Mucosa of stomach (tissue), 1 donor: ENCODE results near the gene SDSL.

Experiments used
- H3K27me3 ChIP-seq: one replicate; pipeline ENCODE4 v1.7.0; 2013; ENCODE audit warnings: mild to moderate bottlenecking, low read length; ENCODE audit not compliant: control insufficient read depth, insufficient read depth
- H3K36me3 ChIP-seq: one replicate; pipeline ENCODE4 v1.7.0; 2013; ENCODE audit warnings: low read length; ENCODE audit not compliant: control insufficient read depth, insufficient read depth
- H3K4me1 ChIP-seq: one replicate; pipeline ENCODE4 v1.7.0; 2013; ENCODE audit warnings: mild to moderate bottlenecking, low read length; ENCODE audit not compliant: control insufficient read depth, insufficient read depth
- H3K4me3 ChIP-seq: one replicate; pipeline ENCODE4 v1.7.0; 2013; ENCODE audit warnings: low read length
- H3K9ac ChIP-seq: one replicate; pipeline ENCODE4 v1.7.0; 2013; ENCODE audit warnings: mild to moderate bottlenecking, low read length, moderate library complexity
- H3K9me3 ChIP-seq: one replicate; pipeline ENCODE4 v1.7.0; 2013; ENCODE audit warnings: mild to moderate bottlenecking, low read length, moderate library complexity; ENCODE audit not compliant: control insufficient read depth
- donor health status: Pancreatic carcinoma.

The SDSL gene

GRCh38 chr12:113388351-113388750 lies 33.8 kb upstream of the SDSL start:
- no peaks in the 10 kb centered on the region for H3K27me3 ChIP-seq
- no peak overlapping the region for H3K9ac ChIP-seq
- no peaks in the 10 kb centered on the region for H3K36me3 ChIP-seq
- H3K9me3 ChIP-seq = no peaks in the 10 kb centered on the region
- H3K4me1 ChIP-seq = no peaks in the 10 kb centered on the region
- H3K4me3 ChIP-seq = no peak overlapping the region

- H3K4me3 ChIP-seq = no peak overlapping the region
- no peaks in the 10 kb centered on the region for H3K27me3 ChIP-seq
- no peaks in the 10 kb centered on the region for H3K4me1 ChIP-seq
- no peak overlapping the region for H3K9ac ChIP-seq
- no peaks in the 10 kb centered on the region for H3K9me3 ChIP-seq
- no peaks in the 10 kb centered on the region for H3K36me3 ChIP-seq
Observed at GRCh38 chr12:113390064-113391043, 31.8 kb upstream of the SDSL start.

GRCh38 chr12:113391145-113391544 lies 31.0 kb upstream of the SDSL start:
- H3K4me1 ChIP-seq = no peaks in the 10 kb centered on the region
- H3K9me3 ChIP-seq = no peaks in the 10 kb centered on the region
- no peak overlapping the region for H3K9ac ChIP-seq
- H3K27me3 ChIP-seq = no peaks in the 10 kb centered on the region
- H3K4me3 ChIP-seq = no peak overlapping the region
- H3K36me3 ChIP-seq = no peaks in the 10 kb centered on the region

DNA sequence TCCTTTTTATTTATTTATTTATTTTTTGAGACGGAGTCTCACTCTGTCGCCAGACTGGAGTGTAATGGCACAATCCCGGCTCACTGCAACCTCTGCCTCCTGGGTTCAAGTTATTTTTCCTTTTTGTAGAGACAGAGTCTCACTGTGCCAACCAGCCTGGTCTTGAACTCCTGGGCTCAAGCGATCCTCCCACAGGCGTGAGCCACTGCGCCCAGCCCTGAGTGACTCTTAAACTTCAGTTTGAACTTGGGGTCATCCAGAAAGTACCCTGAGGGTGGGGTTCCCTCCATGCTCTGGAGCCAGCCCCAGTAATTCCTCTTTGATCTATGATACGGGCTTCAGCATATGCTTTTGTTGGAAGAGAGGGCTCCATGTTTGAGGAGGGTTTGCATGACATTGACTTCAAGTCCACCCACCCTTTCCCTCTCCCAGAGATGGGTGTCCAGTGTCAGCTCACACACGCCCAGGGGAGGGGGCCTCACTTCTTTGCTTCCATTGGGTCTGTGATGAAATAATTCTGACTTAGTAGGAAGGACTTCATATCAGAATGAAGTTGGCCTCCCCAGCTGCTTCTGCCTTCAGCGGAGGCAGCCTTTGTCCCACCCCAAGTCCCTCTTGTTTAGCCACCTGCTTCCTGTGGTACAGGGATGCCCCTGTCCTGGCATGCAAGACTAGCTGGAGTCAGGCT lies 30.4 kb upstream of the SDSL start:
- Histone ChIP-seq H3K36me3 (no peaks in the 10 kb centered on the region), H3K4me3 (no peak overlapping the region), H3K9ac (no peak overlapping the region), H3K27me3 (no peaks in the 10 kb centered on the region), H3K9me3 (no peaks in the 10 kb centered on the region), H3K4me1 (no peaks in the 10 kb centered on the region)

DNA sequence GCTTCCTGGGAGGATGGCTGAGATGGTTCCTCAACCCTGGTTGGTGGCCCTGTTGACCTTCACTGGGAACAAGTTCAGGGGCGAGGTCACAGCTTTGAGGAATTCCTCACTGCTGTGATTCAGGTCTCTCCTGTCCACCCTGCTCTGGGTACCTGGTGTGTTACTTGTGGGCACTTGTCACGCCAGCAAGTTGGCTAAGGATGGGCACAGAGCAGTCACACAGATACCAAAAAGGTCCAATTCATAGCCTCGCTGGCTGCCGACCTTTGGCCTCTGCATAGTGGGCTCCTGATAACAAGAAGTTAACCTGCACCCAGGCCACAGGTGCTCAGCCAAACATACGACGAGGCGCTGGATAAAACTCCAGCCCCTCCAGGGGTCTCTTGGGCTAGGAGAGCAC lies 29.7 kb upstream of the SDSL start:
- no peaks in the 10 kb centered on the region for H3K36me3 ChIP-seq
- peaks cover 2% of the 10 kb centered on the region for H3K27me3 ChIP-seq

GRCh38 chr12:113392988-113393579 lies 29.1 kb upstream of the SDSL start:
- H3K4me1 ChIP-seq = no peaks in the 10 kb centered on the region
- H3K9me3 ChIP-seq = no peaks in the 10 kb centered on the region
- peaks cover 2% of the 10 kb centered on the region for H3K27me3 ChIP-seq
- H3K4me3 ChIP-seq = no peak overlapping the region
- H3K36me3 ChIP-seq = no peaks in the 10 kb centered on the region
- no peak overlapping the region for H3K9ac ChIP-seq

More for the DNA sequence above, 29.7 kb upstream of the SDSL start:
- Histone ChIP-seq H3K4me3 (no peak overlapping the region), H3K9me3 (no peaks in the 10 kb centered on the region), H3K4me1 (no peaks in the 10 kb centered on the region), H3K9ac (no peak overlapping the region)

DNA sequence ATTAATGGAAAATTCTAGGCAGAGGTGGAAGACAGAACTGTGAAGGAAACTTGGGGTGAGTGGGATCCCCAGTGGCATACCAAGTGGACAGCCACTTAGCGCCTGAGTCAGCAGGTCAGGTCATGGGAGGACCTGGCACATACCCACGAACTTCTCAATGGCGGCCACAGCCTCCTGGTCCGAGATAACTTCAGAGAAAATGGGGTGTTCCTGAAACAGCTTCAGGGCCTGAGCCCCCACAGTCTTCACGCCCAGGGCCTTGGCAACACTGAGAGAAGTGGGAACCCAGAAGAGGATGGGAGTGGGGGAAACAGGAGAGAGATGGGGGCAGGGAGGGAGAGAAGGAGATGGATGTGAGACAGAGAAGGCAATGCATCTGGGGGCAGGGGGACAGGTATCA lies 28.4 kb upstream of the SDSL start:
- Histone ChIP-seq H3K4me1 (no peaks in the 10 kb centered on the region), H3K9ac (no peak overlapping the region), H3K4me3 (no peak overlapping the region), H3K27me3 (peaks cover 2% of the 10 kb centered on the region), H3K9me3 (no peaks in the 10 kb centered on the region), H3K36me3 (no peaks in the 10 kb centered on the region)

DNA sequence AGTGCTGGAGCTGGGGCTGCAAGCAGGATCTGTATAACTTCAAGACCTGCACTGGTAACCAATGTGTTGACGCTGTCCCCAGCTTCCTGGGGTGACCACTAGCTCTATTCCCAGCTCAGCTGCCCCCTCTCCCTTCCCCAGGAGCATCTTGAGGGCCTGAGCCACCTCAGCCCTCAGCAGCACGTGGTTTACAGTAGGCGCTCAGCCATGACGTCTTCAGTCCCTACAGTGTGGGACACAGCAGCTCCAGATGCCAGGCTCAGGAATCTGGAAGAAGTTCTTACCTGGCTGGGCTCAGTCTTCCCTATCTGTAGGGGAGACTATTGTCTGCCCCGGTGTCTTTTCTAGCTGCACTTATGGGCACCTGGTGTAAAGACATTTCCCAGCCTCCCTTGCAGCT lies 27.1 kb upstream of the SDSL start:
- Histone ChIP-seq H3K9me3 (no peaks in the 10 kb centered on the region), H3K4me1 (no peaks in the 10 kb centered on the region)

GRCh38 chr12:113396200-113396599 lies 26.0 kb upstream of the SDSL start:
- H3K4me3 ChIP-seq = no peak overlapping the region
- H3K4me1 ChIP-seq = no peaks in the 10 kb centered on the region
- peaks cover 7% of the 10 kb centered on the region for H3K27me3 ChIP-seq
- no peaks in the 10 kb centered on the region for H3K9me3 ChIP-seq
- no peak overlapping the region for H3K9ac ChIP-seq
- no peaks in the 10 kb centered on the region for H3K36me3 ChIP-seq

More for the DNA sequence above, 27.1 kb upstream of the SDSL start:
- H3K9ac ChIP-seq = no peak overlapping the region
- H3K4me3 ChIP-seq = no peak overlapping the region
- H3K36me3 ChIP-seq = no peaks in the 10 kb centered on the region
- peaks cover 7% of the 10 kb centered on the region for H3K27me3 ChIP-seq

- H3K27me3 ChIP-seq = peaks cover 7% of the 10 kb centered on the region
- H3K9ac ChIP-seq = no peak overlapping the region
- no peaks in the 10 kb centered on the region for H3K9me3 ChIP-seq
- H3K36me3 ChIP-seq = no peaks in the 10 kb centered on the region
- no peaks in the 10 kb centered on the region for H3K4me1 ChIP-seq
- H3K4me3 ChIP-seq = no peak overlapping the region
Observed at GRCh38 chr12:113396828-113397496, 25.2 kb upstream of the SDSL start.

DNA sequence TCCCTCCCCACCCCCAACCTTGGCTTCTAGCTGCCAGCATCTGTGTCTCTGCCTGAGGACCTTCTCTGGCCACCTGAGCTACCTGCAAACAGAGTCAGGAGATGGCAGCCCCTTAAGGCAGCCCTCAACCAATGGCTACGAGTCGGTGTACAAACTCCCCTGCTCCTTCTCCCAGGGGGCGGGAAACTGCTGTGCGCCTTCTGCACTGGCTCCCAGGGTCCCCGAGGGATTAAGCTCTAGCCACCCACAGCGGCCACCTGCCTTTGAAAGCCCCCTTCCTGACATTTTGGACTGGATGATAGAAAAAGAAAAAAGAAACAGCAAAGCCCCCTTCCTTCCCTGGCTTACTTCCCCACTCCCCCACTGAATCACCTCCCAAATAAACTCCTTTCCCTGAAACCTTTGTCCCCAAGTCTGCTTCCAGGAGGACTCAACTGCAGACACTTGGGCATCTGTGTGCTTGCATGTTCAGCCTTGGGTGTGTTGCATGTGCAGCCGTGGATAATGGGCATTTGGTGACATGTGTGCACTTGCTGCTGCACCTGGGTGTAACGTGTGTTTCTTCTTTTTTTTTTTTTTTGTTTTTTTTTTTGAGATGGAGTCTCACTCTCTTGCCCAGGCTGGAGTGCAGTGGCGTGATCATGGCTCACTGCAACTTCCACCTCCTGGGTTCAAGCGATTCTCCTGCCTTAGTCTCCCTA lies 24.5 kb upstream of the SDSL start:
- no peaks in the 10 kb centered on the region for H3K36me3 ChIP-seq

More for the DNA sequence above, 24.5 kb upstream of the SDSL start:
- Histone ChIP-seq H3K9me3 (no peaks in the 10 kb centered on the region), H3K27me3 (peaks cover 7% of the 10 kb centered on the region), H3K9ac (no peak overlapping the region), H3K4me1 (no peaks in the 10 kb centered on the region), H3K4me3 (no peak overlapping the region)
